Upper lobe of left lung (tissue), 4 donors: ENCODE measurements around the gene SRRM4.

ENCODE experiments used
- EP300 ChIP-seq, 4 donors: sonication (generic); formaldehyde crosslinking; IDR thresholded peaks; one replicate each; pipeline ENCODE4 v1.5.1; 2017; ENCODE audit warnings: antibody characterized with exemption in 4 of 4, control low read depth in 2 of 4
- POLR2A ChIP-seq, 4 donors: fragments of 450-650 bp; IDR thresholded peaks; one replicate each; pipeline ENCODE4 v1.5.1; 2016 to 2017; ENCODE audit warnings: antibody characterized with exemption in 4 of 4, mild to moderate bottlenecking in 2 of 4
- POLR2AphosphoS5 ChIP-seq, 2 donors: sonication (generic); formaldehyde crosslinking; IDR thresholded peaks; one replicate each; pipeline ENCODE4 v1.5.1; 2017; ENCODE audit warnings: antibody characterized with exemption in 2 of 2
- TF ChIP-seq, protein P1 (sequence below), 6 experiments: fragments of 450-650 bp in 4 of 6; fragments of 200-600 bp in 2 of 6; sonication (generic) in 2 of 6; IDR thresholded peaks; one replicate each; pipeline ENCODE4 v1.5.1; 2016 to 2019; ENCODE audit warnings: antibody characterized with exemption in 6 of 6

- TF ChIP-seq, protein P1, sequence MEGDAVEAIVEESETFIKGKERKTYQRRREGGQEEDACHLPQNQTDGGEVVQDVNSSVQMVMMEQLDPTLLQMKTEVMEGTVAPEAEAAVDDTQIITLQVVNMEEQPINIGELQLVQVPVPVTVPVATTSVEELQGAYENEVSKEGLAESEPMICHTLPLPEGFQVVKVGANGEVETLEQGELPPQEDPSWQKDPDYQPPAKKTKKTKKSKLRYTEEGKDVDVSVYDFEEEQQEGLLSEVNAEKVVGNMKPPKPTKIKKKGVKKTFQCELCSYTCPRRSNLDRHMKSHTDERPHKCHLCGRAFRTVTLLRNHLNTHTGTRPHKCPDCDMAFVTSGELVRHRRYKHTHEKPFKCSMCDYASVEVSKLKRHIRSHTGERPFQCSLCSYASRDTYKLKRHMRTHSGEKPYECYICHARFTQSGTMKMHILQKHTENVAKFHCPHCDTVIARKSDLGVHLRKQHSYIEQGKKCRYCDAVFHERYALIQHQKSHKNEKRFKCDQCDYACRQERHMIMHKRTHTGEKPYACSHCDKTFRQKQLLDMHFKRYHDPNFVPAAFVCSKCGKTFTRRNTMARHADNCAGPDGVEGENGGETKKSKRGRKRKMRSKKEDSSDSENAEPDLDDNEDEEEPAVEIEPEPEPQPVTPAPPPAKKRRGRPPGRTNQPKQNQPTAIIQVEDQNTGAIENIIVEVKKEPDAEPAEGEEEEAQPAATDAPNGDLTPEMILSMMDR (IDR thresholded peaks at IDR 0.05), result no peak
- TF ChIP-seq POLR2A (IDR thresholded peaks at IDR 0.05) (no peak), EP300 (IDR thresholded peaks at IDR 0.05) (no peak), POLR2AphosphoS5 (IDR thresholded peaks at IDR 0.05) (no peak)
Observed at GRCh38 chr12:119171291-119171690, 189.9 kb downstream of the SRRM4 start.
